Measurements from ENCODE around the gene CFB. TPM values are rescaled to one million over a fixed set of nuclear protein-coding genes. Genes with fewer than 3 reads are reported as not detected.
A peak's percentile ranks its signal among the peaks of the same experiment; 100 is the strongest.
"Not testable (repeated sequence)": the region's sequence is repeated elsewhere in the genome, so short reads cannot be mapped to it uniquely, and the experiment has no call there.

CFB gene
- total RNA-seq, 1 donor from 2014 or later: not detected

DNA sequence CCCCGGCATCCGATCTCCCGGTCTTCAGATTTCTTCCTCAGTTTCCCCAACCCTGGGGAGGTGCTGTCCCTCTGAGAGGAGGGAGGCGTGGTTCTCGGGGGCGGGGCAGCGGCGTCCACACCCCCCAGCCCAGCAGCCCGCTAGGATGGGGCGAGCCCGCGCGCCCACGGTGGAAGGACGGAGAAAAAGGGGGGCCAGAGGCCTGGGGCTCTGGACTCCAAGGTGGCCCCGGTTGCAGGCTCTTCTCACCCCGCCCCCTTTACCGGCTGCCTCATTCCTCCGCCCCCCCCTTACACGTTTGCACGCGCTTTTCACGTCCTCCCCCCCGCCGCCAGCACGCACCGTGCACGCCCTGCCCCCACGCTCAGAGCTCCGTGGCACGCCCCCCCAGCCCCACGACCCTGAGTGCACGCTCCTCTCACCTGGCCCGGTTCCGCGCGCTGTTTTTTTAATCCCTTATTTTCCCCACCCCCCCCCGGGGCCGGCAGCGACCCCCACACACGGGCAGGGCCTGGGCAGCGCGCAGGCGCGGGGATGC lies 44.4 kb upstream of the CFB start:
- peaks cover 12% of the 10 kb centered on the region for H3K4me1 Mint-ChIP-seq (ENCODE audit: unreplicated experiment)
- H3K27me3 Mint-ChIP-seq (ENCODE audit: unreplicated experiment): peaks cover 11% of the 10 kb centered on the region
- no peak overlapping the region for H3K27ac Mint-ChIP-seq (ENCODE audit: unreplicated experiment)
- H3K4me3 Mint-ChIP-seq (ENCODE audit: unreplicated experiment): peak overlapping the region; percentile 74
- no peaks in the 10 kb centered on the region for H3K9me3 Mint-ChIP-seq (ENCODE audit: unreplicated experiment)
- DNase-seq (ENCODE audit: low spot score): no peak
- TF ChIP-seq, protein P1, sequence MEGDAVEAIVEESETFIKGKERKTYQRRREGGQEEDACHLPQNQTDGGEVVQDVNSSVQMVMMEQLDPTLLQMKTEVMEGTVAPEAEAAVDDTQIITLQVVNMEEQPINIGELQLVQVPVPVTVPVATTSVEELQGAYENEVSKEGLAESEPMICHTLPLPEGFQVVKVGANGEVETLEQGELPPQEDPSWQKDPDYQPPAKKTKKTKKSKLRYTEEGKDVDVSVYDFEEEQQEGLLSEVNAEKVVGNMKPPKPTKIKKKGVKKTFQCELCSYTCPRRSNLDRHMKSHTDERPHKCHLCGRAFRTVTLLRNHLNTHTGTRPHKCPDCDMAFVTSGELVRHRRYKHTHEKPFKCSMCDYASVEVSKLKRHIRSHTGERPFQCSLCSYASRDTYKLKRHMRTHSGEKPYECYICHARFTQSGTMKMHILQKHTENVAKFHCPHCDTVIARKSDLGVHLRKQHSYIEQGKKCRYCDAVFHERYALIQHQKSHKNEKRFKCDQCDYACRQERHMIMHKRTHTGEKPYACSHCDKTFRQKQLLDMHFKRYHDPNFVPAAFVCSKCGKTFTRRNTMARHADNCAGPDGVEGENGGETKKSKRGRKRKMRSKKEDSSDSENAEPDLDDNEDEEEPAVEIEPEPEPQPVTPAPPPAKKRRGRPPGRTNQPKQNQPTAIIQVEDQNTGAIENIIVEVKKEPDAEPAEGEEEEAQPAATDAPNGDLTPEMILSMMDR (IDR thresholded peaks at IDR 0.05; ENCODE audit: unreplicated experiment): no peak
- no peaks in the 10 kb centered on the region for H3K36me3 Mint-ChIP-seq (ENCODE audit: low read depth, unreplicated experiment)

DNA sequence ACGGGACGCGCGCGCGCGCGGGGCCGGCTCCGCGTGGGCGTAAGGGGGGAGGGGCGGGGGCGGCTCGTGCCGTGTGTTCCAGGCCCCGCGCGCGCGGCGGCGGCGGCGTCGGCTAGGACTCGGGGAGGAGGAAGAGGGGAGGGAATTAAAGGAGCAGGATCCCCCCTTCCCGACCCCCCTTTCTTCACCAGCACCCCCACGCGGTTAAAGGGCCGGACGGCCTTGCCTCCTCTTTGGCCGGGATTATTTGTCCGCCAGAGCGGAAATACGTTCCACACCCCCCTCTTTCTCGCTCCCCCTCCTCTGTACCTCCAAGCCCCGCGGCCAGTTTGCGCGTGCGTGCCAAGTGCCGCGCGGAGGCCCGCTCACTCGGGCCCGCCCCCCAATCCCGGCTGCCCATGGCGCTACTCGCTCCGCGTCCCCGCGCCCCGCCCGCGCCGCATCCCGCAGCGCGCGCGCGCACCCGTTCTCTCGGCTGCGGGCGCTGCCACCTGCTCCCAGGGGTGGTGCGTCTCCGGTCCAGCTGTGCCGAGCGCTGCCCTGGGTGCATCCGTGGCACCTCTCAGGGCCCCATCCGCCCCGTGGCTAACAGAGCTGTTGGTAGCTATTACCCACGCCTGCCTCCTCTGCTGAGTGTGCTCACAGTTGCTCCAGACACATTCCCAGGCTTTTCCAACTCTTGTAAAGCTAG lies 43.8 kb upstream of the CFB start, which contains the start of gene ZBTB12:
Gene ZBTB12, minus strand, starts transcription at position 134 of the 691 bp plus-strand sequence. CDS start 781 bp downstream, outside the sequence.
- no peaks in the 10 kb centered on the region for H3K9me3 Mint-ChIP-seq (ENCODE audit: unreplicated experiment)
- peak; percentile 71 for DNase-seq (ENCODE audit: low spot score)
- H3K4me1 Mint-ChIP-seq (ENCODE audit: unreplicated experiment): peaks cover 11% of the 10 kb centered on the region
- TF ChIP-seq, protein P1 (IDR thresholded peaks at IDR 0.05; ENCODE audit: unreplicated experiment): no peak
- peak within 1 kb of the TSS; percentile 95 for H3K4me3 Mint-ChIP-seq (ENCODE audit: unreplicated experiment)
- peak within 1 kb of the TSS; percentile 42 for H3K27ac Mint-ChIP-seq (ENCODE audit: unreplicated experiment)
- H3K36me3 Mint-ChIP-seq (ENCODE audit: low read depth, unreplicated experiment): no peaks in the 10 kb centered on the region
- H3K27me3 Mint-ChIP-seq (ENCODE audit: unreplicated experiment): peaks cover 11% of the 10 kb centered on the region

- H3K36me3 Mint-ChIP-seq (ENCODE audit: low read depth, unreplicated experiment): no peaks in the 10 kb centered on the region
- peaks cover 11% of the 10 kb centered on the region for H3K27me3 Mint-ChIP-seq (ENCODE audit: unreplicated experiment)
- TF ChIP-seq, protein P1 (IDR thresholded peaks at IDR 0.05; ENCODE audit: unreplicated experiment): no peak
- no peak for DNase-seq (ENCODE audit: low spot score)
- H3K27ac Mint-ChIP-seq (ENCODE audit: unreplicated experiment): no peak overlapping the region
- H3K9me3 Mint-ChIP-seq (ENCODE audit: unreplicated experiment): no peaks in the 10 kb centered on the region
- no peak overlapping the region for H3K4me3 Mint-ChIP-seq (ENCODE audit: unreplicated experiment)
- peaks cover 7% of the 10 kb centered on the region for H3K4me1 Mint-ChIP-seq (ENCODE audit: unreplicated experiment)
These were observed 41.9 kb upstream of the CFB start for GRCh38 chr6:31903957-31904356.

GRCh38 chr6:31905041-31905440 lies 40.9 kb upstream of the CFB start:
- peaks cover 7% of the 10 kb centered on the region for H3K4me1 Mint-ChIP-seq (ENCODE audit: unreplicated experiment)
- TF ChIP-seq, protein P1 (IDR thresholded peaks at IDR 0.05; ENCODE audit: unreplicated experiment): no peak
- no peak for DNase-seq (ENCODE audit: low spot score)

DNA sequence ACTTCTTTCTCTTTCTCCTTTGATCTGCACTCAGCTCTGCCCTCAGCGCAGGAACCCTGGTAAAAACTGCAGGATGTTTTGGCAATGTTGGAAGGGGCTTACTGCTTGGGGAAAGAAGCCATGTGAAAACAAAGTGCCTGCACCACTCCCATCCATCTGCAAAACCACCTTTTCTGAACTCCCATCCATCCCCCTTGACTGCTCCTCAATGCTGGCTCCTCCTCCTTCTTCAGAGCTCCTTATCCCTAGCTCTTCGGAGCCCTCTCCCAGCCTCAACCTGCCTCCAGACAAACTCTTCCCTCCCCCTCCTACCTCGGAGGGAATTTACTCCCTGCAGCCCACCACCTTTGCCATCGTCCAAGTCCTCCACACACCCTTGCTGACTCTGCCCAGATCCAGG lies 39.8 kb upstream of the CFB start:
- Mint-ChIP-seq H3K27ac (ENCODE audit: unreplicated experiment) (no peak overlapping the region), H3K4me3 (ENCODE audit: unreplicated experiment) (no peak overlapping the region)
- no peak for DNase-seq (ENCODE audit: low spot score)

More at GRCh38 chr6:31905041-31905440, 40.9 kb upstream of the CFB start:
- Mint-ChIP-seq H3K4me3 (ENCODE audit: unreplicated experiment) (no peak overlapping the region), H3K27ac (ENCODE audit: unreplicated experiment) (no peak overlapping the region), H3K27me3 (ENCODE audit: unreplicated experiment) (peaks cover 9% of the 10 kb centered on the region), H3K36me3 (ENCODE audit: low read depth, unreplicated experiment) (no peaks in the 10 kb centered on the region), H3K9me3 (ENCODE audit: unreplicated experiment) (no peaks in the 10 kb centered on the region)

DNA sequence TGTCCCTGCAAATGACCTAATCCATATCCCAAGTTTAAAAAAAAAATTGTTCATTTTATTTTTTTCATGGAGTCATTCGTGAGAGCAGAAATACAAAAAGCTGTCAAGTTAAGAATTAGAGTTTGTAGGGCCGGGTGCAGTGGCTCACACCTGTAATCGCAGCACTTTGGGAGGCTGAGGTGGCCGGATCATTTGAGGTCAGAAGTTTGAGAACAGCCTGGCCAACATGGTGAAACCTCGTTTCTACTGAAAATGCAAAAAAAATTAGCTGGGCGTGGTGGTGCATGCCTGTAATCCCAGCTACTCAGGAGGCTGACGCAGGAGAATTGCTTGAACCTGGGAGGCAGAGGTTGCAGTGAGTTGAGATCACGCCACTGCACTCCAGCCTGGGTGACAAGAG lies 39.2 kb upstream of the CFB start:
- not testable (repeated sequence) for DNase-seq (ENCODE audit: low spot score); H3K4me3 Mint-ChIP-seq (ENCODE audit: unreplicated experiment); H3K27ac Mint-ChIP-seq (ENCODE audit: unreplicated experiment)

More for the DNA sequence above, 39.8 kb upstream of the CFB start:
- TF ChIP-seq, protein P1 (IDR thresholded peaks at IDR 0.05; ENCODE audit: unreplicated experiment): no peak
- no peaks in the 10 kb centered on the region for H3K9me3 Mint-ChIP-seq (ENCODE audit: unreplicated experiment)
- H3K27me3 Mint-ChIP-seq (ENCODE audit: unreplicated experiment): peaks cover 9% of the 10 kb centered on the region
- H3K36me3 Mint-ChIP-seq (ENCODE audit: low read depth, unreplicated experiment): no peaks in the 10 kb centered on the region
- H3K4me1 Mint-ChIP-seq (ENCODE audit: unreplicated experiment): peaks cover 7% of the 10 kb centered on the region

More for the DNA sequence above, 39.2 kb upstream of the CFB start:
- not testable (repeated sequence) for H3K27me3 Mint-ChIP-seq (ENCODE audit: unreplicated experiment); H3K9me3 Mint-ChIP-seq (ENCODE audit: unreplicated experiment); H3K36me3 Mint-ChIP-seq (ENCODE audit: low read depth, unreplicated experiment); H3K4me1 Mint-ChIP-seq (ENCODE audit: unreplicated experiment)

Measured in endothelial cell (in vitro differentiated cells).